Mononuclear cell (primary cell): ENCODE results near the gene KCNQ1. TPM values are rescaled to one million over a fixed set of nuclear protein-coding genes. Genes with fewer than 3 reads are reported as not detected.

Source experiments
- H3K27me3 ChIP-seq: 2 replicates; pipeline ENCODE4 v1.6.0; 2011; ENCODE audit warnings: low read length, control low read depth; ENCODE audit not compliant: insufficient read depth
- H3K4me1 ChIP-seq: 2 replicates; pipeline ENCODE4 v1.5.1; 2011; ENCODE audit warnings: mild to moderate bottlenecking, low read length, control low read depth; ENCODE audit not compliant: insufficient read depth
- H3K4me3 ChIP-seq: 2 replicates; pipeline ENCODE4 v1.5.1; 2011; ENCODE audit warnings: mild to moderate bottlenecking, low read length, moderate library complexity
- H3K9me3 ChIP-seq: 2 replicates; pipeline ENCODE4 v1.5.1; 2011; ENCODE audit warnings: low read depth, mild to moderate bottlenecking, control low read depth, low read length
- total RNA-seq: library from RNA; depleted of rRNA; stranded (reverse); fragments of >200 nt; gene quantifications from one replicate; pipeline ENCODE4 v1.2.3, GENCODE V29; 2012

KCNQ1 gene
- total RNA-seq, 1 donor = 12.7 TPM

- Histone ChIP-seq H3K4me1 (no peaks in the 10 kb centered on the region), H3K9me3 (no peaks in the 10 kb centered on the region), H3K27me3 (peaks cover 41% of the 10 kb centered on the region), H3K4me3 (no peak overlapping the region)
Measured at GRCh38 chr11:2865922-2866577, 421.2 kb downstream of the KCNQ1 start.

- H3K4me3 ChIP-seq = no peak overlapping the region
- H3K27me3 ChIP-seq = peaks cover 40% of the 10 kb centered on the region
- no peaks in the 10 kb centered on the region for H3K4me1 ChIP-seq
- H3K9me3 ChIP-seq = no peaks in the 10 kb centered on the region
Measured at GRCh38 chr11:2867142-2867541, 422.3 kb downstream of the KCNQ1 start.

GRCh38 chr11:2867722-2868505, 423.1 kb downstream of the KCNQ1 start:
- Histone ChIP-seq H3K27me3 (peaks cover 40% of the 10 kb centered on the region), H3K4me3 (no peak overlapping the region), H3K4me1 (no peaks in the 10 kb centered on the region)

GRCh38 chr11:2868506-2869133, 423.8 kb downstream of the KCNQ1 start:
- Histone ChIP-seq H3K4me1 (no peaks in the 10 kb centered on the region), H3K9me3 (no peaks in the 10 kb centered on the region), H3K4me3 (no peak overlapping the region), H3K27me3 (peaks cover 34% of the 10 kb centered on the region)

More at GRCh38 chr11:2867722-2868505, 423.1 kb downstream of the KCNQ1 start:
- H3K9me3 ChIP-seq = no peaks in the 10 kb centered on the region

- Histone ChIP-seq H3K4me3 (no peak overlapping the region), H3K27me3 (peaks cover 33% of the 10 kb centered on the region), H3K4me1 (no peaks in the 10 kb centered on the region), H3K9me3 (no peaks in the 10 kb centered on the region)
Measured at GRCh38 chr11:2869134-2869526, 424.3 kb downstream of the KCNQ1 start.

- Histone ChIP-seq H3K4me1 (no peaks in the 10 kb centered on the region), H3K4me3 (no peak overlapping the region), H3K9me3 (no peaks in the 10 kb centered on the region), H3K27me3 (peaks cover 33% of the 10 kb centered on the region)
Measured at GRCh38 chr11:2869561-2870427, 425.0 kb downstream of the KCNQ1 start.

DNA sequence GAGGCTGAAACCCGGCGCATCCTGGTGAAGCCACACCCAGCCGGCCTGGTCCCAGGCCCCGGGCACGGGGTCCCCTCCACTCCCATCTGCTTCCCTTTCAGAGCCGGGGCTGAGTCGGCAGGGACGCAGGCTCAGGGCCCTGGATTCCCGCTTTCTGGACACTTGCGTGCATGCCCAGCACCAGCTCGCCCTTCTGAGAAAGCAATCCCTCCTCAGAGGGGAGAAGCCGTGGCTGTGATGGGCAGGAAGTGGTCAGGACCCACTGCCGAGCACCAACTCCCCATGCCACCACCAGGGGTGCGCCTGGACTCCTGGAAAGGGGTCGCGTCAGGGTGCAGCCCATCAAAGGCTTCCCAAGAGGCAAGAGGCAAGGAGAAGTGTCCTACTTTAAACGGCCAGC, 425.7 kb downstream of the KCNQ1 start:
- Histone ChIP-seq H3K27me3 (peaks cover 33% of the 10 kb centered on the region), H3K4me1 (no peaks in the 10 kb centered on the region), H3K4me3 (no peak overlapping the region), H3K9me3 (no peaks in the 10 kb centered on the region)

DNA sequence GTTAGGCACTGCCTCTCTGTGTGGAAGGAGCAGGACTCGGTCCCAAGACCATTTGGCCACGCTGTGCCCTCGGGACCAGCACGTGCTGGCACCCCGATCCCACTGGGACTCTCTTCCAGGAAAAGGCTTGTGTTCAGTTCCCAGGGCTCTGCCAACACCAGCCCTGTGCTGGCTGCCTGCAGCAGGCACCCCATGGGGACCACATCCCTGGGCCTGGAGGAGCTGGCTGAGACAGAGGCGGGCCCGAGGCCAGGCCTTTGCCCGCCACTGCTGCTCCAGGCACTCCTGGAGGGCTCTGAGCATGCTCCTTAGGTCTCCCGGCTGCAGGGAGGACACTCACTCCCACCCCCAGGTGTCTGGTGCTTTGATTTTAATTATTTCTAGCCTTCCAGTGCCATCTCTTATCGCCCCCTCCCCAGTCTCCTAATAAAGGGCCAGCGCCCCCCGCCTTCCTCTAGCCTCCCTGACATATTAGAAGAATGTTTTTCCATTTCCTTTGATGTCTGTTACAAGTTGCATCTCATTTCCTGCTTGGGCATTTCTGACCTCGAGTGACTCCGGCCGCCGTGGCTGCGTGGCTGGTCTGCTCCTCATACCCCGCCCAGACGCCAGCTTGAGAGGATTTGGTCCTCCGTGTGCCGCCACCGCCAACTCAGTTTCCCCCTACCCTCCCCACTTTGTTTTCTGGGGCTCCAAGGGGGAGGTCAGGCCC, 426.3 kb downstream of the KCNQ1 start:
- Histone ChIP-seq H3K4me3 (no peak overlapping the region), H3K27me3 (peaks cover 33% of the 10 kb centered on the region), H3K4me1 (no peaks in the 10 kb centered on the region), H3K9me3 (no peaks in the 10 kb centered on the region)

DNA sequence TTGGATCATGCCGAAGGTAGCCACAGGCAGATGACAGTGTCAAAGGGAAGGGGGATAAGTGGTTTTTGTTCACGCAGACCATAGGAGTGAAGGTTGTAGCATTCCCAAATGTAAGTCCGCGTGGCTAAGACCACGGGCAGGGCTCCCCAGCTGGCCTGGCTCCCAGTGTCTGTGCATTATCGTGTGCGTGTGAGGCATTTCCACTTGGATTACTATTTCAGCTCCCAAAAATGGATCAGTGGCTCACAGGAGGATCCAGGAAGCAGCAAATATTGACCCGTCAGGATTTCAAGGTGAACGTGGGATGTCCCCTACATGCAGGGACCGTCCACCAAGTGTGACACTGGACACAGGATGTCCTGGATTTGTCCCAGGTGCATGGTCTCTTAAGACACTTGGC, 430.2 kb downstream of the KCNQ1 start:
- Histone ChIP-seq H3K4me1 (no peaks in the 10 kb centered on the region), H3K9me3 (no peaks in the 10 kb centered on the region), H3K27me3 (peaks cover 15% of the 10 kb centered on the region), H3K4me3 (no peak overlapping the region)

- Histone ChIP-seq H3K27me3 (no peaks in the 10 kb centered on the region), H3K4me3 (no peak overlapping the region), H3K4me1 (no peaks in the 10 kb centered on the region), H3K9me3 (no peaks in the 10 kb centered on the region)
Measured at GRCh38 chr11:2877474-2877873, 432.7 kb downstream of the KCNQ1 start.

GRCh38 chr11:2878782-2879181, 434.0 kb downstream of the KCNQ1 start:
- no peaks in the 10 kb centered on the region for H3K9me3 ChIP-seq
- H3K27me3 ChIP-seq = peaks cover 13% of the 10 kb centered on the region
- H3K4me3 ChIP-seq = no peak overlapping the region
- H3K4me1 ChIP-seq = peaks cover 4% of the 10 kb centered on the region

DNA sequence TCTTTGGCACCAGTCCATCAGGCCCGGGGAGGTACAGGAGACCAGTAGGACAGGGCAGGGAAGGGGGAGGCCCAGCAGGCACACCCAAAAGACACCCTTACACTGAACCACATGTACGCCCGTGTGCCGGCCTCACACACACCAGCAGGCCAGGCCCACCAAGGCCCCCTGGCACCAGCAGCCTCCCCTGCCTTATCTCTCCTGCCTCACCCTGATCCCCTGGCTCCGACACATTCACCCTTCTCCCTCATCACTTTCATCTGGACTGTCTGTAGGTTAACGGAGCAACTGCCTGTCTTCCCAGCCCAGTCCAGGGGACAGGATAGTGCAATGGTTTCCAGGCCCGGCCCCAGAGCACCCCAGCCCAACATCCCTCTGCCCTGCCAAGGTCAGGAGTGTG, 435.8 kb downstream of the KCNQ1 start:
- no peaks in the 10 kb centered on the region for H3K9me3 ChIP-seq
- no peak overlapping the region for H3K4me3 ChIP-seq
- H3K4me1 ChIP-seq = peaks cover 13% of the 10 kb centered on the region
- peaks cover 14% of the 10 kb centered on the region for H3K27me3 ChIP-seq

- Histone ChIP-seq H3K4me1 (peaks cover 15% of the 10 kb centered on the region), H3K27me3 (peaks cover 14% of the 10 kb centered on the region), H3K9me3 (no peaks in the 10 kb centered on the region), H3K4me3 (no peak overlapping the region)
Measured at GRCh38 chr11:2881076-2881980, 436.5 kb downstream of the KCNQ1 start.
